ENCODE measurements around the gene CELF3. TPM values are rescaled to one million over a fixed set of nuclear protein-coding genes. Genes with fewer than 3 reads are reported as not detected.

CELF3 gene
- total RNA-seq, 1 donor: not detected

Other genes with a start within 250 kb of the CELF3 start
- gene CGN, start 205.4 kb downstream of the CELF3 start, total RNA-seq: 1.7 TPM
- gene TUFT1, start 176.5 kb downstream of the CELF3 start, total RNA-seq: 4.0 TPM
- 26.7 TPM for gene SNX27, start 104.8 kb downstream of the CELF3 start, total RNA-seq
- not detected for gene RIIAD1, start 4.7 kb upstream of the CELF3 start, total RNA-seq
- gene MRPL9, start 46.7 kb upstream of the CELF3 start, total RNA-seq: 78.4 TPM
- 1.2 TPM for gene TDRKH, start 73.7 kb upstream of the CELF3 start, total RNA-seq
- gene LINGO4, start 88.6 kb upstream of the CELF3 start, total RNA-seq: under 0.01 TPM
- 1.7 TPM for gene RORC, start 115.0 kb upstream of the CELF3 start, total RNA-seq
- 0.21 TPM for gene C2CD4D, start 123.0 kb upstream of the CELF3 start, total RNA-seq
- gene THEM5, start 136.9 kb upstream of the CELF3 start, total RNA-seq: not detected
- gene THEM4, start 192.7 kb upstream of the CELF3 start, total RNA-seq: 16.0 TPM

All from mononuclear cell (primary cell).